Epidermal melanocyte (primary cell): ENCODE data around the gene OR2L5.

Experiments used
- DNase-seq: peaks from one replicate; pipeline ENCODE4 v3.0.0; 2011; ENCODE audit warnings: low spot score; ENCODE audit not compliant: insufficient read length

The OR2L5 gene

GRCh38 chr1:248013229-248013710, at the start of gene OR2L5:
TSS of gene OR2L5 (plus strand) at chr1:248013660. CDS start at chr1:248021948, 8,288 bp downstream.
- no peak for DNase-seq

DNA sequence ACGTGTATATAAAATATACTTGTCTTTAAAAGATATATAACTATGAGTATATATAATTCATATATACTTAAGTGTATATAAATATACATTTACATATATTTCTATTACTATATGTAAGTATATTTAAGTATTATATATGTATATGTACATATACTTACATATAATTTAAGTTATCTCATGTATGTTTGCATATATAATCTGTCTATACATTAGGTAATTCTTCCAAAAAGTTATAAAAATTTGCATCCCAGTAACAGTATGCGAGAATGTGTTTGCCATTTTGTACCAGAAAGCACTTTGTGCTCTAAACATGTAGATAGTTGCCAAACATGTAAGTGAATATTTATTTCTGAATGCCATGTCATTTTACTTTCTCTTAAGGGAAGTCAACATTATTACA, 48.5 kb upstream of the OR2L5 start, which contains the start of gene OR2AK2:
Gene OR2AK2 (plus strand): TSS at position 301 of the 400 bp plus-strand sequence. CDS start 144 bp downstream, outside the sequence.
- no peak for DNase-seq

GRCh38 chr1:247966532-247967204, 46.8 kb upstream of the OR2L5 start:
- no peak for DNase-seq

DNA sequence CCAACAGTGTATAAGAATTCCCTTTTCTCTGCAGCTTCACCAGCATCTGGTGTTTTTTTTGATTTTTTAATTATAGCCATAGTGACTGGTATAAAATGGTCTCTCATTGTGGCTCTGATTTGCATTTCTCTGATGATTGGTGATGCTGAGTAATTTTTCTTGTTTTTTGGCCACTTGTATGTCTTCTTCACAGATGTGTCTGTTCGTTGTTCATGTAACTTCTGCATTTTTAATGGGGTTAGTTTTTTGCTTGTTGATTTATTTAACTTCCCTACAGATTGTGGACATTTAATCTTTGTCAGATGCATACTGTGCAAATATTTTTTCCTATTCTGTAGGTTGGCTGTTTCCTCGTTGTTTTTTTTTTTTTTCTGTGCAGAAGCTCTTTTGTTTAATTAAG, 20.5 kb upstream of the OR2L5 start:
- DNase-seq = no peak

- no peak for DNase-seq
These were observed 14.6 kb upstream of the OR2L5 start for GRCh38 chr1:247998811-247999210.

GRCh38 chr1:248000169-248000568, 13.3 kb upstream of the OR2L5 start:
- DNase-seq = no peak

DNA sequence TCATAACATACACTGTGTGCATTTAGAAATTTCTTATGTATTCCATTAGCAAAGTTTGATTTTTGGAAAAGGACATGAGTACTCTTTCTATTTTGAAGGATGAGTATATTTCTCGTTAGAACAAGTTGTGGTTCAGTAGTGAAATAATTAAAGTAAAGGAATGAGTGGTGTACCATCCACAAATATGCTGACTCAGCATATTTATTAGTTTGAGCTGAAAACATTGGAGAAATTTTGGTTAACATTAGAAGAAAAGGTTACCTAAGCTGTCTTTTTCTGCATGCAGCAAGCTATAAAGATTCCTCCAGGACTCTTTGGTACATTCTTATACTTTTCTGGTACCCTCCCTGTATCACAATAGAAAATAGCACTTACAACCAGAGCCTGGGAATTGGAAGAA, 5.7 kb upstream of the OR2L5 start:
- DNase-seq = no peak

DNA sequence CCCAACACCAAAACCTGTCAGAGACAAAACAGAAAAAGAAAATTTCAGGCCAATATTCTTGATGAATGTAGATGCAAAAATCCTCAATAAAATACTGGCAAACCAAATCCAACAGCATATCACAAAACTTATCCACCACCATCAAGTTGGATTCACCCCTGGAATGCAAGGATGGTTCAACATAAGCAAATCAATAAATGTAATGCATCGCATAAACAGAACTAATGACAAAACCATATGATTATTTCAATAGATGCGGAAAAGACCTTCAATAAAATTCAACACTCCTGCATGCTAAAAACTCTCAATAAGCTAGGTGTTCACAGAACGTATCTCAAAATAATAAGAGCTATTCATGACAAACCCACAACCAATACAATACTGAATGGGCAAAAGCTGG, 3.8 kb upstream of the OR2L5 start:
- DNase-seq = no peak

- DNase-seq = no peak
These were observed 2.3 kb downstream of the OR2L5 start for GRCh38 chr1:248015803-248016202.

- DNase-seq = no peak
These were observed 16.3 kb downstream of the OR2L5 start, which contains the start of gene OR2L2 for GRCh38 chr1:248029770-248030169. TSS of gene OR2L2 (plus strand) at chr1:248030070. CDS start at chr1:248038268, 8,198 bp downstream.

DNA sequence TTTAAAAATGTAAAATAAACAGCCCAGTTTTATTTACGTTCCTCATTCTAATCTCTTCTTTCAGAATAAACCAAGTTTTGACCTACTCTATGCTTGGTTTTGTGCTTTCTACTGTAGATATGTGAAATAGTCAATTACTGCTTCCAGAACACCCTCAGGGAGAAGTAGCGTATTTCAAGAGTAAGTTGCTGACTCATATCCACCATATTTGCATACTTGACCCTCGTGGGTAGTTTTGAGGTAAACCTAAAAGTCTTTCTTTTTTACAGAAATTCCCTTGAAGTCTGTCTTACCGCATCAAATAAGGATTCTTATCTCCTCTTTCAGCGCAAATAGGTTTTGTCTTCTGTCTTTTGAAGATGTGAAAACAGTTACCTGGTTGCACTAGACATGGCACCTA, 31.7 kb downstream of the OR2L5 start:
- DNase-seq = no peak

- no peak for DNase-seq
These were observed 33.1 kb downstream of the OR2L5 start, which contains the start of gene OR2L3 for GRCh38 chr1:248046536-248046935. TSS of gene OR2L3 (plus strand) at chr1:248046836. CDS start at chr1:248060682, 13,846 bp downstream.

GRCh38 chr1:248047008-248047407, 33.5 kb downstream of the OR2L5 start:
- no peak for DNase-seq

GRCh38 chr1:248054671-248055070, 41.2 kb downstream of the OR2L5 start:
- DNase-seq = no peak

- DNase-seq = no peak
These were observed 41.8 kb downstream of the OR2L5 start for GRCh38 chr1:248055261-248055660.

DNA sequence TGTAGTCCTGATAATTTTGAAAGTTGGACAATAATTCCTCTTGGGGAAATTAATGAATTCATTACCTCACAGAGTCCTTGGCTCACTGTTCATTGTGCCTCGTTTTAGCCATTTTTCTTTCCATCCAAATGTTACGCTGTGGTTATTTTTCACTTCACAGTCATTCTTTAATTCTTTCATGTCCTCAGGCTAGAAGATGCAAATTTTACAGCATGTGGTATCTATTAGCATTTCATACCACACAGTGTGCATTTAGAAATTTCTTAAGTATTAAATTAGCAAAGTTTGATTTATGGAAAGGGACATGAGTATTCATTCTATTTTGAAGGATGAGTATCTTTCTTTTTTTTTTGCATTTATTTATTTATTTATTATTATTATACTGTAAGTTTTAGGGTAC, 51.6 kb downstream of the OR2L5 start:
- DNase-seq = no peak

GRCh38 chr1:248065604-248066003, 52.1 kb downstream of the OR2L5 start:
- DNase-seq = no peak
